IPS-NIHi11 (cell line): ENCODE data around the gene ZMIZ1.

Source experiments
- DNase-seq: peaks from one replicate; pipeline ENCODE4 v3.0.0; 2012; ENCODE audit warnings: mixed read lengths, low spot score

Gene ZMIZ1

GRCh38 chr10:79308969-79309665, 240.4 kb downstream of the ZMIZ1 start:
- DNase-seq: no peak

- DNase-seq: no peak
Observed at GRCh38 chr10:79310200-79310865, 241.6 kb downstream of the ZMIZ1 start.

- no peak for DNase-seq
Observed at GRCh38 chr10:79310911-79311573, 242.3 kb downstream of the ZMIZ1 start.

- DNase-seq: no peak
Observed at GRCh38 chr10:79311581-79312407, 243.0 kb downstream of the ZMIZ1 start.

GRCh38 chr10:79312601-79313187, 243.9 kb downstream of the ZMIZ1 start:
- DNase-seq: no peak

- DNase-seq: no peak
Observed at GRCh38 chr10:79313320-79313719, 244.6 kb downstream of the ZMIZ1 start.

GRCh38 chr10:79313911-79314439, 245.2 kb downstream of the ZMIZ1 start:
- no peak for DNase-seq

- DNase-seq: no peak
Observed at GRCh38 chr10:79314761-79315601, 246.2 kb downstream of the ZMIZ1 start.

GRCh38 chr10:79315602-79315920, 246.8 kb downstream of the ZMIZ1 start:
- DNase-seq: no peak

- no peak for DNase-seq
Observed at GRCh38 chr10:79316671-79317431, 248.1 kb downstream of the ZMIZ1 start.

- DNase-seq: no peak
Observed at GRCh38 chr10:79318369-79318768, 249.6 kb downstream of the ZMIZ1 start.

GRCh38 chr10:79319115-79319771, 250.5 kb downstream of the ZMIZ1 start:
- DNase-seq: no peak

GRCh38 chr10:79320316-79320715, 251.6 kb downstream of the ZMIZ1 start:
- no peak for DNase-seq

- no peak for DNase-seq
Observed at GRCh38 chr10:79320820-79321493, 252.2 kb downstream of the ZMIZ1 start.

- no peak for DNase-seq
Observed at GRCh38 chr10:79321494-79321882, 252.7 kb downstream of the ZMIZ1 start.

GRCh38 chr10:79321951-79322350, 253.2 kb downstream of the ZMIZ1 start:
- DNase-seq: no peak

GRCh38 chr10:79322616-79323543, 254.1 kb downstream of the ZMIZ1 start:
- DNase-seq: no peak

- DNase-seq: no peak
Observed at GRCh38 chr10:79323602-79324001, 254.8 kb downstream of the ZMIZ1 start.
